Measurements from ENCODE around the gene NAGK.

DNA sequence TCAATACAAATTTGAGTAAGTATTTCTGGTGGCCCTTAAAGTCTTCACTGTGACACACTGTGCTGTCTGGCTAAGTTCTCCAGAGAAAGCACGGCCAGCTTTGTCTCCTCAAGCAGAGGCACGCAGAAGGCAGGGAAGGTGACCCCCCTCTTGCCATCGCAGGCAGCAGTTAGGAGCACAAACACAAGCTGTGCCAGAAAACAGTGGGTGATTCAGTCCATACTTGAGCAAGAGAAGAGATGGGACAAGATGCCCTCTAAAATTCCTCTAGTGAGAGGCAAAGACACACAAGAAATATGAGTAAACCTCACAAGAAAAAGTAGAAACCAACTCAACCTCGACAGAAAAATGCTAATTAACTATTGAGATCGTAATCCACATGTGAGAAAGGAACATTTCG lies 51.7 kb downstream of the NAGK start:
- no peak for TF ChIP-seq POLR2A (IDR thresholded peaks at IDR 0.05)
- no peak for TF ChIP-seq CTCF (IDR thresholded peaks at IDR 0.05)

Measured in lower leg skin (tissue), 3 donors.